A549 (cell line): ENCODE measurements around the gene ODAM. TPM values are rescaled to one million over a fixed set of nuclear protein-coding genes. Genes with fewer than 3 reads are reported as not detected.

Source experiments
- ATAC-seq, 2 experiments: fragments of 200-7000 bp in 1 of 2; fragments of >200 bp in 1 of 2; cut with Nextera tagmentation in 1 of 2; cut with Tn5 transposase in 1 of 2; 3 replicates each; pipeline versions ENCODE4 v1.8.0 to v1.9.1; 2018 to 2020; ENCODE audit warnings: mild to moderate bottlenecking in 1 of 2, moderate library complexity in 1 of 2
- CTCF ChIA-PET: fragments of 300-600 bp; sonication (Branson Sonifier 250); formaldehyde crosslinking; extraction: SDS; loops from one replicate; lab custom pipeline; 2021; ENCODE audit warnings: antibody characterized with exemption, inconsistent platforms; lab: Yijun Ruan, JAX
- POLR2A ChIA-PET: fragments of 350-600 bp; formaldehyde crosslinking; extraction: SDS; loops from one replicate; lab custom pipeline; 2021; ENCODE audit warnings: antibody characterized with exemption, inconsistent platforms; lab: Yijun Ruan, JAX
- DNase-seq, 2 experiments: peaks; one replicate each; pipeline versions ENCODE4 v3.0.0 to v3.0.0-alpha.2; 2011 to 2016; ENCODE audit warnings: low read depth in 1 of 2, low spot score in 1 of 2
- FAIRE-seq: peaks from 2 replicates; lab custom pipeline; 2011; peaks lifted over from hg19 to GRCh38; lab: Jason Lieb, UNC
- H3K27ac ChIP-seq, 2 experiments: fragments of >200 bp; sonication (Bioruptor Twin); formaldehyde crosslinking; 3 replicates each; pipeline ENCODE4 v1.5.1; 2016 to 2017
- H3K4me1 ChIP-seq: fragments of >200 bp; sonication (Bioruptor Twin); formaldehyde crosslinking; 3 replicates; pipeline ENCODE4 v1.6.1; 2016
- H3K4me2 ChIP-seq: fragments of >200 bp; sonication (Bioruptor Twin); formaldehyde crosslinking; 3 replicates; pipeline ENCODE4 v1.6.1; 2016
- H3K4me3 ChIP-seq: fragments of >200 bp; sonication (Bioruptor Twin); formaldehyde crosslinking; 3 replicates; pipeline ENCODE4 v1.5.1; 2016
- H3K9me3 ChIP-seq: fragments of >200 bp; sonication (Bioruptor Twin); formaldehyde crosslinking; 3 replicates; pipeline ENCODE4 v1.6.1; 2016
- E2F6 ChIP-seq: IDR thresholded peaks from 2 replicates; pipeline ENCODE4 v1.6.1; 2012; ENCODE audit warnings: low read depth, borderline replicate concordance
- EHMT2 ChIP-seq: fragments of 200-600 bp; sonication (generic); IDR thresholded peaks from 2 replicates; pipeline ENCODE4 v1.6.1; 2016; ENCODE audit warnings: antibody characterized with exemption, low read depth, mild to moderate bottlenecking, moderate library complexity
- ESRRA ChIP-seq: fragments of 150-350 bp; IDR thresholded peaks from 2 replicates; pipeline ENCODE4 v1.6.1; 2014; ENCODE audit warnings: mild to moderate bottlenecking, low read length, borderline replicate concordance
- FOSL2 ChIP-seq, 2 experiments: fragments of 450-650 bp in 1 of 2; fragments of >200 bp in 1 of 2; sonication (Bioruptor Twin) in 1 of 2; formaldehyde crosslinking; IDR thresholded peaks; 2 replicates each; pipeline versions ENCODE4 v1.5.0 to v1.6.1; 2016 to 2020; ENCODE audit warnings: mild to moderate bottlenecking in 1 of 2, moderate library complexity in 1 of 2
- HOXB5 ChIP-seq: fragments of 250-450 bp; sonication (Bioruptor Pico); IDR thresholded peaks from 2 replicates; pipeline ENCODE4 v1.5.0; 2020; ENCODE audit warnings: mild to moderate bottlenecking, moderate library complexity
- JUN ChIP-seq, 2 experiments: fragments of >200 bp; sonication (Bioruptor Twin); formaldehyde crosslinking; IDR thresholded peaks; 2 replicates in 1 of 2; 3 replicates in 1 of 2; pipeline ENCODE4 v1.6.1; 2016 to 2017
- KDM5A ChIP-seq: fragments of 200-600 bp; sonication (generic); IDR thresholded peaks from 2 replicates; pipeline ENCODE4 v1.6.1; 2016; ENCODE audit warnings: antibody characterized with exemption, mild to moderate bottlenecking
- MAFK ChIP-seq: fragments of 450-650 bp; IDR thresholded peaks from 2 replicates; pipeline ENCODE4 v1.6.1; 2014; ENCODE audit not compliant: partially characterized antibody
- NPAS2 ChIP-seq: fragments of 250-450 bp; sonication (Bioruptor Pico); IDR thresholded peaks from 2 replicates; pipeline ENCODE4 v1.8.0; 2022; ENCODE audit warnings: mild to moderate bottlenecking, moderate library complexity, borderline replicate concordance
- RCOR1 ChIP-seq: fragments of 150-350 bp; IDR thresholded peaks from 2 replicates; pipeline ENCODE4 v1.6.1; 2014; ENCODE audit warnings: antibody characterized with exemption, low read length, low read depth
- RFX5 ChIP-seq: fragments of 450-650 bp; IDR thresholded peaks from 2 replicates; pipeline ENCODE4 v1.7.1; 2014; ENCODE audit warnings: antibody characterized with exemption, mild to moderate bottlenecking, moderate library complexity
- RNF2 ChIP-seq: fragments of 200-600 bp; sonication (generic); IDR thresholded peaks from 2 replicates; pipeline ENCODE4 v1.6.1; 2016; ENCODE audit warnings: low read depth, mild to moderate bottlenecking, antibody characterized with exemption, moderate library complexity, borderline replicate concordance
- SMC3 ChIP-seq: fragments of >200 bp; sonication (Bioruptor Twin); formaldehyde crosslinking; IDR thresholded peaks from 3 replicates; pipeline ENCODE4 v1.6.1; 2018; ENCODE audit warnings: inconsistent platforms
- TP53 ChIP-seq: fragments of 250-450 bp; sonication (Bioruptor Pico); IDR thresholded peaks from 2 replicates; pipeline ENCODE4 v1.5.0; 2021; ENCODE audit warnings: mild to moderate bottlenecking, moderate library complexity
- USF2 ChIP-seq: fragments of 450-650 bp; IDR thresholded peaks from 2 replicates; pipeline ENCODE4 v1.6.1; 2014; ENCODE audit warnings: antibody characterized with exemption
- ZC3H11A ChIP-seq: fragments of 450-650 bp; IDR thresholded peaks from 2 replicates; pipeline ENCODE4 v1.6.1; 2014; ENCODE audit warnings: antibody characterized with exemption, mild to moderate bottlenecking
- ZFP36 ChIP-seq: fragments of 450-650 bp; IDR thresholded peaks from 2 replicates; pipeline ENCODE4 v1.6.1; 2014; ENCODE audit warnings: borderline replicate concordance; ENCODE audit not compliant: partially characterized antibody
- ZSCAN20 ChIP-seq: fragments of 250-450 bp; sonication (Bioruptor Pico); IDR thresholded peaks from 2 replicates; pipeline ENCODE4 v1.8.0; 2022; ENCODE audit warnings: mild to moderate bottlenecking, moderate library complexity
- WGBS: methylation state at CpG from one replicate; pipeline ENCODE4 v1.1.6; 2017; ENCODE audit errors: missing lambda C conversion rate; 5-methylcytosine and 5-hydroxymethylcytosine counted together
- polyA plus RNA-seq, 4 experiments: library from polyadenylated mRNA; depleted of rRNA in 3 of 4; stranded (reverse); fragments of >200 nt; fragmentation: RNase III in 1 of 4; extraction: RNeasy Plus Mini Kit Qiagen cat#74134 plus additional on column Dnase treatment in 1 of 4; gene quantifications; 2 replicates in 3 of 4; 3 replicates in 1 of 4; pipeline ENCODE4 v1.2.3, GENCODE V29; 2011 to 2017
- TF ChIP-seq, protein P1 (sequence below): IDR thresholded peaks from 2 replicates; pipeline ENCODE4 v1.6.1; 2012
- TF ChIP-seq, protein P2 (sequence below): fragments of 250-450 bp; sonication (Bioruptor Pico); IDR thresholded peaks from 2 replicates; pipeline ENCODE4 v1.5.0; 2021; ENCODE audit warnings: mild to moderate bottlenecking, moderate library complexity, borderline replicate concordance
- TF ChIP-seq, protein P3 (sequence below): fragments of >200 bp; sonication (Bioruptor Twin); formaldehyde crosslinking; IDR thresholded peaks from 3 replicates; pipeline ENCODE4 v1.5.1; 2016

The ODAM gene
- polyA plus RNA-seq, 2 of the 4 experiments (the other 2 are of a cell fraction) = not detected

GRCh38 chr4:70187216-70187615, 8.3 kb upstream of the ODAM start:
- ChIA-PET POLR2A (no interaction called here), CTCF (no interaction called here)
- ATAC-seq (no peak), FAIRE-seq (no peak), DNase-seq (no peak)
- 87% methylated on average over 1 of the region's 1 CpG for WGBS
- H3K27ac ChIP-seq = no peak overlapping the region
- TF ChIP-seq, protein P1, sequence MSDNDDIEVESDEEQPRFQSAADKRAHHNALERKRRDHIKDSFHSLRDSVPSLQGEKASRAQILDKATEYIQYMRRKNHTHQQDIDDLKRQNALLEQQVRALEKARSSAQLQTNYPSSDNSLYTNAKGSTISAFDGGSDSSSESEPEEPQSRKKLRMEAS = no peak
- TF ChIP-seq NPAS2 (CRISPR knock-in tag) (no peak), SMC3 (no peak), RFX5 (no peak), EHMT2 (no peak), RCOR1 (no peak), MAFK (no peak), ZFP36 (no peak), TP53 (CRISPR knock-in tag) (no peak), HOXB5 (CRISPR knock-in tag) (no peak), ESRRA (no peak), USF2 (no peak), RNF2 (no peak)
- TF ChIP-seq, protein P2, sequence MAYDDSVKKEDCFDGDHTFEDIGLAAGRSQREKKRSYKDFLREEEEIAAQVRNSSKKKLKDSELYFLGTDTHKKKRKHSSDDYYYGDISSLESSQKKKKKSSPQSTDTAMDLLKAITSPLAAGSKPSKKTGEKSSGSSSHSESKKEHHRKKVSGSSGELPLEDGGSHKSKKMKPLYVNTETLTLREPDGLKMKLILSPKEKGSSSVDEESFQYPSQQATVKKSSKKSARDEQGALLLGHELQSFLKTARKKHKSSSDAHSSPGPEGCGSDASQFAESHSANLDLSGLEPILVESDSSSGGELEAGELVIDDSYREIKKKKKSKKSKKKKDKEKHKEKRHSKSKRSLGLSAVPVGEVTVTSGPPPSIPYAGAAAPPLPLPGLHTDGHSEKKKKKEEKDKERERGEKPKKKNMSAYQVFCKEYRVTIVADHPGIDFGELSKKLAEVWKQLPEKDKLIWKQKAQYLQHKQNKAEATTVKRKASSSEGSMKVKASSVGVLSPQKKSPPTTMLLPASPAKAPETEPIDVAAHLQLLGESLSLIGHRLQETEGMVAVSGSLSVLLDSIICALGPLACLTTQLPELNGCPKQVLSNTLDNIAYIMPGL (CRISPR knock-in tag) = no peak
- TF ChIP-seq, protein P3, sequence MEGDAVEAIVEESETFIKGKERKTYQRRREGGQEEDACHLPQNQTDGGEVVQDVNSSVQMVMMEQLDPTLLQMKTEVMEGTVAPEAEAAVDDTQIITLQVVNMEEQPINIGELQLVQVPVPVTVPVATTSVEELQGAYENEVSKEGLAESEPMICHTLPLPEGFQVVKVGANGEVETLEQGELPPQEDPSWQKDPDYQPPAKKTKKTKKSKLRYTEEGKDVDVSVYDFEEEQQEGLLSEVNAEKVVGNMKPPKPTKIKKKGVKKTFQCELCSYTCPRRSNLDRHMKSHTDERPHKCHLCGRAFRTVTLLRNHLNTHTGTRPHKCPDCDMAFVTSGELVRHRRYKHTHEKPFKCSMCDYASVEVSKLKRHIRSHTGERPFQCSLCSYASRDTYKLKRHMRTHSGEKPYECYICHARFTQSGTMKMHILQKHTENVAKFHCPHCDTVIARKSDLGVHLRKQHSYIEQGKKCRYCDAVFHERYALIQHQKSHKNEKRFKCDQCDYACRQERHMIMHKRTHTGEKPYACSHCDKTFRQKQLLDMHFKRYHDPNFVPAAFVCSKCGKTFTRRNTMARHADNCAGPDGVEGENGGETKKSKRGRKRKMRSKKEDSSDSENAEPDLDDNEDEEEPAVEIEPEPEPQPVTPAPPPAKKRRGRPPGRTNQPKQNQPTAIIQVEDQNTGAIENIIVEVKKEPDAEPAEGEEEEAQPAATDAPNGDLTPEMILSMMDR = no peak
- no peaks in the 10 kb centered on the region for H3K9me3 ChIP-seq
- H3K4me2 ChIP-seq = no peak overlapping the region
- no peaks in the 10 kb centered on the region for H3K4me1 ChIP-seq
- no peak overlapping the region for H3K4me3 ChIP-seq

GRCh38 chr4:70190579-70190978, 4.9 kb upstream of the ODAM start:
- ATAC-seq (no peak), DNase-seq (no peak), FAIRE-seq (no peak)
- ChIA-PET CTCF (no interaction called here), POLR2A (no interaction called here)
- Histone ChIP-seq H3K9me3 (no peaks in the 10 kb centered on the region), H3K4me2 (no peak overlapping the region), H3K4me1 (no peaks in the 10 kb centered on the region), H3K27ac (no peak overlapping the region), H3K4me3 (no peak overlapping the region)
- TF ChIP-seq KDM5A = no peak
- TF ChIP-seq ZC3H11A = no peak
- TF ChIP-seq FOSL2 (IDR thresholded peaks at IDR 0.05) = no peak
- no peak for TF ChIP-seq FOSL2 (CRISPR knock-in tag; IDR thresholded peaks at IDR 0.05)
- no peak for TF ChIP-seq ZSCAN20 (CRISPR knock-in tag)
- no peak for TF ChIP-seq E2F6
- TF ChIP-seq JUN (IDR thresholded peaks at IDR 0.05) = no peak
- no peak for TF ChIP-seq USF2
- no peak for TF ChIP-seq MAFK
- WGBS = 82% methylated on average over 1 of the region's 1 CpG
